MM.1S (cell line): ENCODE results near the gene PNMA8C.
A peak's percentile ranks its signal among the peaks of the same experiment; 100 is the strongest.

ENCODE experiments used
- DNase-seq: peaks from one replicate; pipeline ENCODE4 v3.0.0-alpha.2; 2015
- H2AFZ ChIP-seq: fragments of 300-600 bp; sonication (generic); 2 replicates; pipeline ENCODE4 v1.6.0; 2016; ENCODE audit warnings: antibody characterized with exemption, low read length
- H3F3A ChIP-seq: fragments of 300-600 bp; sonication (generic); 2 replicates; pipeline ENCODE4 v1.6.1; 2016; ENCODE audit warnings: mild to moderate bottlenecking, antibody characterized with exemption, low read length, moderate library complexity, mixed read lengths; ENCODE audit not compliant: insufficient read depth
- H3K27ac ChIP-seq: fragments of 300-600 bp; sonication (generic); 2 replicates; pipeline ENCODE4 v1.5.1; 2016; ENCODE audit warnings: mild to moderate bottlenecking, low read length
- H3K27me3 ChIP-seq: fragments of 300-600 bp; sonication (generic); replicated peaks from 2 replicates; pipeline ENCODE4 v1.6.0; 2016; ENCODE audit warnings: low read length; ENCODE audit not compliant: insufficient read depth
- H3K36me3 ChIP-seq: fragments of 300-600 bp; sonication (generic); replicated peaks from 2 replicates; pipeline ENCODE4 v1.6.1; 2016; ENCODE audit warnings: mild to moderate bottlenecking, low read length, mixed read lengths; ENCODE audit not compliant: insufficient read depth
- H3K4me1 ChIP-seq: fragments of 300-600 bp; sonication (generic); 2 replicates; pipeline ENCODE4 v1.6.1; 2016; ENCODE audit warnings: low read length, mixed read lengths
- H3K4me2 ChIP-seq: fragments of 300-600 bp; sonication (generic); 2 replicates; pipeline ENCODE4 v1.6.0; 2016; ENCODE audit warnings: low read depth, low read length
- H3K4me3 ChIP-seq: fragments of 300-600 bp; sonication (generic); 2 replicates; pipeline ENCODE4 v1.5.1; 2016; ENCODE audit warnings: low read length, mixed read lengths
- H3K79me2 ChIP-seq: fragments of 300-600 bp; sonication (generic); 2 replicates; pipeline ENCODE4 v1.6.1; 2016; ENCODE audit warnings: mixed run types, low read length, mixed read lengths
- H3K9ac ChIP-seq: fragments of 300-600 bp; sonication (generic); 2 replicates; pipeline ENCODE4 v1.6.1; 2016; ENCODE audit warnings: low read length, mixed read lengths
- H3K9me2 ChIP-seq: fragments of 300-600 bp; sonication (generic); replicated peaks from 2 replicates; pipeline ENCODE4 v1.6.1; 2016; ENCODE audit warnings: mild to moderate bottlenecking, low read length, mixed read lengths; ENCODE audit not compliant: insufficient read depth
- H3K9me3 ChIP-seq: fragments of 300-600 bp; sonication (generic); replicated peaks from 2 replicates; pipeline ENCODE4 v1.6.1; 2016; ENCODE audit warnings: mild to moderate bottlenecking, low read length, mixed read lengths; ENCODE audit not compliant: insufficient read depth
- H4K20me1 ChIP-seq: fragments of 300-600 bp; sonication (generic); 2 replicates; pipeline ENCODE4 v1.6.1; 2016; ENCODE audit warnings: mild to moderate bottlenecking, low read length, moderate library complexity, mixed read lengths; ENCODE audit not compliant: insufficient read depth
- CTCF ChIP-seq: fragments of 300-600 bp; sonication (generic); IDR thresholded peaks from 2 replicates; pipeline ENCODE4 v1.5.1; 2016; ENCODE audit warnings: antibody characterized with exemption, low read length, mixed read lengths
- EZH2 ChIP-seq: fragments of 300-600 bp; sonication (generic); optimal IDR thresholded peaks from 2 replicates; pipeline ENCODE3; 2017; ENCODE audit warnings: low read depth, mild to moderate bottlenecking, antibody characterized with exemption, low read length, mixed read lengths
- EZH2phosphoT487 ChIP-seq: fragments of 300-600 bp; sonication (generic); IDR thresholded peaks from 2 replicates; pipeline ENCODE4 v1.6.1; 2018; ENCODE audit warnings: antibody characterized with exemption, low read length

The PNMA8C gene

GRCh38 chr19:46470376-46470775 is 41.6 kb upstream of the PNMA8C start:
- H3K79me2 ChIP-seq: no peaks in the 10 kb centered on the region
- H2AFZ ChIP-seq: no peak overlapping the region
- H3K9me3 ChIP-seq: no peaks in the 10 kb centered on the region
- no peak for DNase-seq
- no peak overlapping the region for H3K4me3 ChIP-seq
- H3K4me2 ChIP-seq: no peak overlapping the region
- no peaks in the 10 kb centered on the region for H3F3A ChIP-seq
- H3K4me1 ChIP-seq: no peaks in the 10 kb centered on the region
- H4K20me1 ChIP-seq: no peaks in the 10 kb centered on the region
- no peak overlapping the region for H3K27ac ChIP-seq
- H3K9me2 ChIP-seq: no peaks in the 10 kb centered on the region
- no peak overlapping the region for H3K9ac ChIP-seq
- TF ChIP-seq EZH2phosphoT487 (no peak), CTCF (no peak)
- peaks cover 96% of the 10 kb centered on the region for H3K27me3 ChIP-seq
- H3K36me3 ChIP-seq: no peaks in the 10 kb centered on the region

GRCh38 chr19:46469541-46470185 is 40.9 kb upstream of the PNMA8C start:
- no peak overlapping the region for H3K4me3 ChIP-seq
- H4K20me1 ChIP-seq: no peaks in the 10 kb centered on the region
- no peaks in the 10 kb centered on the region for H3K79me2 ChIP-seq
- DNase-seq: no peak
- peaks cover 97% of the 10 kb centered on the region for H3K27me3 ChIP-seq
- H3K9ac ChIP-seq: no peak overlapping the region
- H3K9me2 ChIP-seq: no peaks in the 10 kb centered on the region
- no peaks in the 10 kb centered on the region for H3F3A ChIP-seq
- no peak overlapping the region for H3K4me2 ChIP-seq
- H3K9me3 ChIP-seq: no peaks in the 10 kb centered on the region
- no peak overlapping the region for H3K27ac ChIP-seq
- H3K36me3 ChIP-seq: no peaks in the 10 kb centered on the region
- TF ChIP-seq EZH2 (no peak), EZH2phosphoT487 (no peak), CTCF (no peak)
- no peaks in the 10 kb centered on the region for H3K4me1 ChIP-seq
- no peak overlapping the region for H2AFZ ChIP-seq

- no peak overlapping the region for H3K4me3 ChIP-seq
- H2AFZ ChIP-seq: no peak overlapping the region
- H3K4me2 ChIP-seq: no peak overlapping the region
- H3K27ac ChIP-seq: no peak overlapping the region
- no peaks in the 10 kb centered on the region for H3K36me3 ChIP-seq
- no peaks in the 10 kb centered on the region for H3K4me1 ChIP-seq
- H3K79me2 ChIP-seq: no peaks in the 10 kb centered on the region
- H3K9me3 ChIP-seq: no peaks in the 10 kb centered on the region
- H3F3A ChIP-seq: no peaks in the 10 kb centered on the region
- H3K9me2 ChIP-seq: no peaks in the 10 kb centered on the region
- peaks cover 90% of the 10 kb centered on the region for H3K27me3 ChIP-seq
- no peaks in the 10 kb centered on the region for H4K20me1 ChIP-seq
- H3K9ac ChIP-seq: no peak overlapping the region
- peak; percentile 10 for DNase-seq
- TF ChIP-seq CTCF: no peak
- TF ChIP-seq EZH2: no peak
- no peak for TF ChIP-seq EZH2phosphoT487
Measured at GRCh38 chr19:46466536-46467196, 37.9 kb upstream of the PNMA8C start.
